K562 (cell line): ENCODE results near the gene SARS1. TPM values are rescaled to one million over a fixed set of nuclear protein-coding genes. Genes with fewer than 3 reads are reported as not detected.
A peak's percentile ranks its signal among the peaks of the same experiment; 100 is the strongest.

Experiments
- ARID2 ChIP-seq: fragments of 450-650 bp; IDR thresholded peaks from 2 replicates; pipeline ENCODE4 v1.6.1; 2017; ENCODE audit warnings: antibody characterized with exemption, mild to moderate bottlenecking
- ASH1L ChIP-seq: fragments of 450-650 bp; IDR thresholded peaks from 2 replicates; pipeline ENCODE4 v1.6.1; 2018; ENCODE audit warnings: borderline replicate concordance, mild to moderate bottlenecking, low read depth; ENCODE audit not compliant: partially characterized antibody
- ATF1 ChIP-seq, 2 experiments: fragments of 450-650 bp in 1 of 2; IDR thresholded peaks; 2 replicates each; pipeline ENCODE4 v1.6.1; 2016; ENCODE audit warnings: missing compliant biosample characterization in 1 of 2, missing genetic modification characterization in 1 of 2
- CREB3 ChIP-seq: fragments of 450-650 bp; conservative IDR thresholded peaks from 2 replicates; pipeline ENCODE4 v1.6.1; 2016; ENCODE audit warnings: missing genetic modification characterization, low read depth, mild to moderate bottlenecking, missing compliant biosample characterization, moderate library complexity
- CTCF ChIP-seq, 3 experiments: IDR thresholded peaks in 2 of 3; conservative IDR thresholded peaks in 1 of 3; 2 replicates each; pipeline ENCODE4 v1.5.1; 2011 to 2012; ENCODE audit warnings: low read length in 3 of 3, mild to moderate bottlenecking in 3 of 3, control low read depth in 2 of 3, improper control_type of control experiment in 1 of 3, inconsistent platforms in 1 of 3, low read depth in 1 of 3, mixed read lengths in 1 of 3, moderate library complexity in 1 of 3; ENCODE audit not compliant: insufficient read depth in 2 of 3
- CUX1 ChIP-seq: fragments of 200-800 bp; sonication (Bioruptor generic); IDR thresholded peaks from 2 replicates; pipeline ENCODE4 v1.6.1; 2016; ENCODE audit warnings: missing genetic modification characterization, missing compliant biosample characterization
- MAZ ChIP-seq, 2 experiments: fragments of 450-650 bp in 1 of 2; sonication (generic) in 1 of 2; formaldehyde crosslinking; IDR thresholded peaks in 1 of 2; conservative IDR thresholded peaks in 1 of 2; 2 replicates each; pipeline versions ENCODE4 v1.4.0 to v1.5.0; 2020; ENCODE audit warnings: mild to moderate bottlenecking in 1 of 2, missing genetic modification reagents in 1 of 2
- ZBTB40 ChIP-seq, 2 experiments: fragments of 450-650 bp in 1 of 2; sonication (generic) in 1 of 2; formaldehyde crosslinking in 1 of 2; IDR thresholded peaks; 2 replicates each; pipeline versions ENCODE4 v1.7.1 to v1.9.0; 2016 to 2022; ENCODE audit warnings: inconsistent platforms in 1 of 2, mild to moderate bottlenecking in 1 of 2, missing genetic modification reagents in 1 of 2
- polyA plus RNA-seq, 8 experiments: library from polyadenylated mRNA; depleted of rRNA in 4 of 8; stranded (reverse) in 5 of 8; unstranded in 3 of 8; fragments of >200 nt; fragmentation: Nextera tagmentation in 2 of 8; fragmentation: Illumina TruSeq in 1 of 8; extraction: Ambion mirVana in 2 of 8; extraction: Trizol in 1 of 8; gene quantifications; 2 replicates each; pipeline versions ENCODE4 v1.2.1 to v1.2.3, GENCODE V29; 2011 to 2014; ENCODE audit warnings: inconsistent platforms in 1 of 8, missing spikeins in 1 of 8
- total RNA-seq, 7 experiments: library from RNA; depleted of rRNA in 6 of 7; stranded (reverse); fragments of >200 nt in 6 of 7; fragmentation: Illumina TruSeq in 2 of 7; extraction: Trizol in 2 of 7; gene quantifications; 2 replicates each; pipeline versions ENCODE4 v1.2.1 to v1.2.3, GENCODE V29; 2011 to 2021; ENCODE audit warnings: low replicate concordance in 1 of 7

The SARS1 gene
- total and polyA plus RNA-seq, 9 of the 15 experiments (the other 6 are each of a cell fraction or from before 2014, with no cell fraction given): 221 to 623 (median 254) TPM

- TF ChIP-seq CTCF (IDR thresholded peaks at IDR 0.05 in 2 of 3, conservative IDR thresholded peaks at IDR 0.05 in 1 of 3; ENCODE audit: insufficient read depth in 2 of 3, low read depth in 1 of 3, low read length in 3 of 3) (peak in 2 of 3 experiments; percentile 3 to 30; a peak in 1 of 6 replicates), ARID2 (peak; percentile 66; the same call in 1 of the 2 replicates), CUX1 (CRISPR knock-in tag) (no peak), ATF1 (CRISPR knock-in tag; IDR thresholded peaks at IDR 0.05) (no peak), ATF1 (tag; IDR thresholded peaks at IDR 0.05) (no peak), ZBTB40 (IDR thresholded peaks at IDR 0.05) (peak; percentile 56; the same call in 1 of the 2 replicates), ZBTB40 (CRISPR knock-in tag; IDR thresholded peaks at IDR 0.05) (no peak), CREB3 (tag) (no peak), ASH1L (no peak), MAZ (CRISPR knock-in tag; conservative IDR thresholded peaks at IDR 0.05 in 1 of 2, IDR thresholded peaks at IDR 0.05 in 1 of 2) (peak; percentile 25 to 57; a peak in 1 of 4 replicates)
Observed at GRCh38 chr1:109254621-109255096, 40.9 kb downstream of the SARS1 start (continued).
